ENCODE data around the gene THOC7.

GRCh38 chr3:63908776-63909175 is 45.2 kb upstream of the THOC7 start:
- TF ChIP-seq POLR2A (IDR thresholded peaks at IDR 0.05) = no peak
- TF ChIP-seq CTCF (IDR thresholded peaks at IDR 0.05) = no peak
- TF ChIP-seq POLR2AphosphoS5 (IDR thresholded peaks at IDR 0.05) = no peak
- TF ChIP-seq EP300 (IDR thresholded peaks at IDR 0.05) = no peak

All from stomach (tissue), 4 donors.